NCI-H82 treated with DMSO at 0.1 percent for 48 hours (cell line): ENCODE data around the gene EGFL8.
A peak's percentile ranks its signal among the peaks of the same experiment; 100 is the strongest.
"Not testable (repeated sequence)": the region's sequence is repeated elsewhere in the genome, so short reads cannot be mapped to it uniquely, and the experiment has no call there.

Source experiments
- DNase-seq: peaks from one replicate; lab custom pipeline; 2025; ENCODE audit not compliant: unreplicated experiment; lab: John Stamatoyannopoulos, UW

EGFL8 gene

DNA sequence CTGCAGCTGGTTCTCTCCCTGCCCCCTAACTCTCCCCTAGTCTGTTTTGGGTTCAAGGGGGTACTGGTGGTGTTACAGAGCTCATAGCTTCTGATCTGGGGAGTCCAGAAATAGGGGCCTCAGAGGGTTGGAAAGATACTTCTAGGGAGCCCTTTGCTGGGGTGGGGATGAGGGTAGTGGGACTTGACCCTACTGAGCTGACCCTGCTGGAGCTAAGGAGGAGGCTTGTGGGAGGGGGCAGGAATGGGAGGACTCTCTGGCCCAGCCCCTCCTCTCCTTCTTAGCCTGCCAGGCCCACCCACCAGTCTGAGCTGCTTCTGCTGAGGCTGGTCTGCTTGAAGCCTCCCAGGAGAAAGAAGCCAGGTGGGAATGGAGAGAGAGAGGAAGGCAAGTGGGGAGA lies at the start of gene EGFL8:
Gene EGFL8, plus strand, starts transcription at position 301 of the 400 bp plus-strand sequence. CDS start 1,571 bp downstream, outside the sequence.
- DNase-seq = no peak

DNA sequence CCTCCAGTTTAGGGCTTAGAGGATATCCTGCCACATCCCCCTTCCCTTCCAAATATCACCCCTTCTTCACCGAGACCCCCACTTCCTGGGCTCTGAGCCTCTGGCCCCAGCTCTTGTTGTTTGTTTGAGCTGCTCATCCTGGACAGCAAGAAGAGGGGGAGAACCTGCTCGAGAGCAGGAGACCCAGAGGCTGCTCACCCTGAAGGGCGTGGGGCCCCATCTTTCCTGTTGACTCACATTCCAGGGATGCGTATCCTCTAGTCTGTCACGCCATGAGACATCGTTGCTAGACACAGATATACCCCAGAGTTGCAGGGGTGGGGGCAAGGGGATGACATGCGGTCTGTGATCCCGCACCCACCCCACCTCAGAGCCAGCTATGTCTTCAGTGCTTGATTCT lies 49.6 kb upstream of the EGFL8 start:
- DNase-seq = no peak

DNA sequence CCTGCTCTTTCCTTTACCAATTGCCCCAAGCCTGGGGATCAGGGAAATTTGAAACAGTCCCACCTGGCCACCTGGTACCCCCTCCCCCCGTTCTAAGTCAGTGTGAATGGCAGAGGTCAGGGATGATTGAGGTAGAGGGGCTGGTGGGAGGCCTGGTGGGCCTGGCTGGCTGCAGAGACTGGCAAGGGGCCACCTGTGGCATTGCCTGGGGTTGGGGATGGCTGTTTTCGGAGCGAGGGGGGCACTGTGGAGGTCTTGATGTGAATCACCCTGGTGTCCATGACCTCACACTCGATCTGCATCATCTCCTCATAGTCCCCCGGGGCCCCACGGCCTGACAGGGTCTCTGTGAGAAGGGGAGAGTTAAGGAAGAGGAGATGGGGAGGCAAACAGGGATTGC lies 48.8 kb upstream of the EGFL8 start:
- DNase-seq = no peak

DNA sequence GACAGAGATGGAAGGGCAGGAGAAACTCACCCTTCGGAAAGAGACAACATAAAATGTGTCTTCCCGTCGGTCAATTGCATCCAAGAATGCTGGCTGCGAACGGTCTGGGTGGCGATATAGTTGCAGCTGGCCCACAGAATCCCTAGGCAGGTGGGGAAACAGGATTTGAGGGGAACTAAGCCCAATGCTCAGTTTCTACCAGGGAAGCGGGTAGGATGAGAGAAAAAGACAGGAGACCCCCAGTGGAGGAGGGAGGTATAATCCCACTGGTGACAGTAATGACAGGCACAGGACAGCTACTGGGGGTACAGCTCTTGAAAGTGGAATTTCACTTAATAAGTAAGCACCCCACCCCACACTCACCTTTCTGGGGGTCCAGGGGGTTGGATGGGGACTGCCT lies 47.7 kb upstream of the EGFL8 start:
- DNase-seq = no peak

DNA sequence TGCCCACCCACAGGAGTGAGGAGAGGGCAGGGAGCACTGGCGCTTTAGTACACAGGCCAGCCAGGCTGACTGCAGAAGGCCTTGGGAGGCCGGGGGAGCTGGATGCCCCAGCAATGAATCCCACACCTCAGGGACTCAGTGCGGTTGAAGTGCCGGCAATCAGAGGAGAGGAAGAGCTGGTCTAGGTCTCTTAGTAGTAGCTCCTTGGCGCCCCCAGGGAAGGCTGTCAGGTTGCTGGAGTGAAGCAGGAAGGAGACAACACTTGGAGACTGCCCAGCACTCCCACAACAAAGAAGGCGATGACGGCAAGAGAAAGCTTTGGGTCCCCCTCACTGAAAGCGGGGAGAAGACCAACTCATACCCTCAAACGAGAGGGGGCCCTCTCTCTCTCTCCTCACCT lies 46.9 kb upstream of the EGFL8 start:
- DNase-seq = no peak

DNA sequence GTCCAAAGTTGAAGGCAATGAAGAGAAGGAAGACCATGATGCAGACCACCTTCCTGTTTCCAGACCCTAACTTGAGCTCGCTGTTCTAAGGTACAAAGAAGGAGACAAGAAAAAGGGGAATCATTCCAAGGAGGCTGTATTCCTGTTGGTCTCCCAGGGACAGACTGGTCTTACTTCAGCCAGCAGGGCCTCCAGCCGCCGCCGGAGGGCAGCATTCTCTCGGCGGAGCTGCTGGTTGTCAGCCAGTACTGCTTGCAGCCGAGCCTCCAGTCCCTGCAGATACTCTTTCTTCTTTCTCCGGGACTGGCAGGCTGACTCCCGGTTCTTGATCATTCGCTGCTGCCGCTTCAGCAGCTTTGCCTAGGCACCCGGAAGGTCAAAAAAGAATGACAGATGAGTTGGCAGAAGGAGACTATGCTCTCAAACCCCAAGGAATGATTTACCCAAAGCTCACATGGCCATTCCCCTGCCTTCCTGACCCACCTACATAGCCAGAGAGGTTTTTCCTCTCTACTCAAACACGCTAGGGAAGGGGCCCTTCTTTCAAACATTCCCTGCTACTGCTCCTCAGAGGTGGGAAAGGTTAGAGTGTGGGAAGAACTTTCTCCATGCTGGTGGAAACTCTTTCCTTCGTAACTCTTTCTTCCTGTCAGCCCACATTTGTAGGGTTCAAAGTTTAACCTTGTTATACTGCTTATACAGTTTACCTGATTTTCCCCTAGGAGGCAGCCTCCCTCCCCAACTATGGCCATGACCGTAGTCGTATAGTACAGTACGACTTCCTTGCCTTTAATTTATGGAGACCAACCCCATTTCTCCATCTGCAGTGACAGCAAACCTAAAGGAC lies 45.4 kb upstream of the EGFL8 start:
- DNase-seq = peak; percentile 39

DNA sequence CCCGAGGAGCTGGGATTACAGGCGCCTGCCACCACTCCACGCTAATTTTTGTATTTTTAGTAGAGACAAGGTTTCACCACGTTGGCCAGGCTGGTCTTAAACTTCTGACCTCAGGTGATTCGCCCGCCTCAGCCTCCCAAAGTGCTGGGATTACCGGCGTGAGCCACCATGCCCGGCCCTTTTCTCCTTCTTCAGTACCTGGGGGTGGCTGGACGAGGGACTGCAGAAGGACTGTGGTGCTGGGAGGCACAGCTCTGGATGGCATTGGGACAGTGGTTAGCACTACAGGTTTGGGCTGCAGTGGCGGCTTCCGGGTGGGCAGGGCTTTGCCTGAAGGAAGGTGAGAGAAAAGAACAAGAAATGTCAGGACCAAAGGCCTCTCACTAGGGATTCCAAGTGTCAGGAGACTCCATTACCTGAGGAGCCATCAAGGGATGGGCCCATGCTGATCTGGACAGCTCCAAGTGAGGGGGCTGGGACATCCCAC lies 43.8 kb upstream of the EGFL8 start:
- DNase-seq = no peak

DNA sequence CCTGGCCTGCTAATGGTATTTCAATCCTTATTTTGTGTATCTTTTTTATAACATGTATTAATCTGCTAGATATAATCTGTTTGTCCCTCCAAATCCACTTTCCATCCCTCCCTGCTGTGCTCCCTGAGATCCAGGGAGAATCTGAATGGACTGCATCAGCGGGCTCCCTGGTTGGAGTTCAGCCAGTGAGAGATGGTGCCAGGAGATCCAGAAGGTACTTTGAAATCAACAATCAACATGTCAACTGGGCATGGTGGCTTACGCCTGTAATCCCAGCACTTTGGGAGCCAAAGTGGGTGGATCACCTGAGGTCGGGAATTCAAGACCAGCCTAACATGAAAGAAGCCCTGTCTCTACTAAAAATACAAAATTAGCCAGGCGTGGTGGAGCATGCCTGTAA lies 40.7 kb upstream of the EGFL8 start:
- no peak for DNase-seq

DNA sequence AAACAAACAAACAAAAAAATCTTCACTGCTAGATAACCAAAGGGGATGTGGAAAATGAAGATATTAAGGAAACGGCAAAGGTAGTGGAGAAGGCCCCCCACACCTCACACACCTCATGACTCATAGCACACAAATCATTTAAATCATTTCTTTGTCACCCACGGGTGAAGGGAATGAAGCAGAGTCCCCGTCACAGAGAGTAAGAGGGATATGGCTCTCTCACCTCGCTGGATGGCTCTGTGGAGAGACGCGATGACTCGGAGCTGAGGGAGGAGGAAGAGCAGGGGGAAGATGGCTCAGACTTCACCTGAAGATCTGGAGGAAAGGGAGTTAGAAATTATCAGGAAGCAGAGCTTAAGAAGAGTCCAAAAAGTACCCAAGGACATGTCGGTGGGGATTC lies 37.5 kb upstream of the EGFL8 start:
- no peak for DNase-seq

DNA sequence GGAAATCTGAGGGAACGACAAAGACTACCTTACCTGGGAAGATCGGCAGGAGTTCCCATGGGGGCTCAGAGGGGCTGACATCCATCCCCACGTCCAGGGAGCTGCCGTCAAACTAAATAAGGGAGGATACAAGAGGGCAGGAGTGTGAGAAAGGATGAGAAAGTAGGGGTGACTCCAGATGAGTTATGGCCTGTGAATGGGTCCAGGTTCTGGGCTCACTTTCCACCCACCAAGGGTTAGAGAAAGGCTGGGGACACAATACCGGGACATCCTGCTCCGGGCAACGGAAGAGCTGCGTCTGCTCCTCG lies 37.0 kb upstream of the EGFL8 start:
- no peak for DNase-seq

DNA sequence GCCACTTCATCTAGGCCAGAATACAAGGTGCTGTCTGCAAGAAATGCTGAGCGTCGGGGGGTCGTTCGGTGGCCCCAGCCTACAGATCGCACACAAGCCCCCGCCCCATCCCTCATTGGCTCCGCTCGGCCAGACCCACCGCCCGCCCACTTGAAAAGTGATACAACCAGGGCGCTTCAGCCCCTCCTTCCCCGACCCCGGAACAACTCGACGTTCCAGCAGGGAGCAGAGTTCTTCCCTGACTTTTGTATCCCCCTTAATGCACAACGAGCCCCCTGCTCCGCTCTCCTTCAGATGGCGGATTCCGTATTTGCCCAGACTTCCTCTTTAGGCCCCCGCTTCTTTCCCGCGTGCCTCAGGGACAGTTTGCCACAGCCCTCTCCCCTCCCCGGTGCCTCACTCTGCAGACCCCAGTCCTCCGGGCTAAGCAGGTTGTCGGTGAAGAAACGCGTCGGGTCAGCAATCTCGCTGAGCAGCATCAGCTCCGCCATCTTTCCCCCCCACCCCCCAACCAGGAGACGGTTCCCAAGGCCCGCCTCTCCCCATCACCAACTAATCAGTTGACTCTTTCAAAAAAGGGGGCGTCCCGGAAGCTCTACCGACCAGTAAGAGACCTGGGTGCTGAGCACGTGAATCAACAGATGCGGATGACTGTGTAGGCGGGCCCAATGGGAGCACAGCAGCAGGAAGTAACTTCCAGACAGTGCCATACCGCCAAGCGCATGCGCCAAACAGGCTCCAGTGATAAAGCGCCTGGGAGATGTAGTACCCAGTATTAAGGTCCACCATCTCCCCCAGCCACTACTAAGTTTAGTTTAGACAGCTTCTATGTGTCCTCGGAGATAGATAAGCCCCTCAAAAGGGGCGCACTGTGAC lies 36.4 kb upstream of the EGFL8 start, which contains the start of gene ATF6B:
Gene ATF6B, minus strand, starts transcription at position 530 of the 876 bp plus-strand sequence. Its CDS starts 39 bp downstream, at position 491.
- peak; percentile 99 for DNase-seq

DNA sequence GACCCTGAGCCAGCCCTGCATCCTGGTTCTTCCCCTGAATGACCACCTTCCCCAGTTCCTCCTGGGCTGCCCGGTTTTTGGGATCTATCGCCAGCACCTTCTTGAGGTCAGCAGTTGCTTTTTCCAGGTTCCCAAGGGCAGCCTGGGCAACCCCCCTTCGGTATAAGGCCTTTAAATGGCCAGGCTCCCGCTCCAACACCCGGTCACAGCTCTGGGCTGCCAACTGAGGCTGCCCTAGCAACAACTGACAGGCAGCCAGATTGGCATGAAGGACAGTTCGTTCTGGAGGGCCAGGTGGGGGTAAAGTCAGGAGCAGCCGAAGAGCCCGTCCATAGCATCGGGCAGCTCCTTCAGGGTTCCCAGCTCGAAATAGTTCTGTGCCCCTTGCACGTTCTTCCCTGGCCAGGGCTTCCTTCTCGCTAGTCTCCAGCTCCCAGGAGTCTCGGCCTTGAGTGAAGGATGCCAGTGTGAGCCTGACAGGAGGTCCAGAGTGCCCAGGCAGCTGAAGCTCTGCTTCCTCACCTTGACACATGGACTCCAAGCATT lies 35.6 kb upstream of the EGFL8 start:
- no peak for DNase-seq

DNA sequence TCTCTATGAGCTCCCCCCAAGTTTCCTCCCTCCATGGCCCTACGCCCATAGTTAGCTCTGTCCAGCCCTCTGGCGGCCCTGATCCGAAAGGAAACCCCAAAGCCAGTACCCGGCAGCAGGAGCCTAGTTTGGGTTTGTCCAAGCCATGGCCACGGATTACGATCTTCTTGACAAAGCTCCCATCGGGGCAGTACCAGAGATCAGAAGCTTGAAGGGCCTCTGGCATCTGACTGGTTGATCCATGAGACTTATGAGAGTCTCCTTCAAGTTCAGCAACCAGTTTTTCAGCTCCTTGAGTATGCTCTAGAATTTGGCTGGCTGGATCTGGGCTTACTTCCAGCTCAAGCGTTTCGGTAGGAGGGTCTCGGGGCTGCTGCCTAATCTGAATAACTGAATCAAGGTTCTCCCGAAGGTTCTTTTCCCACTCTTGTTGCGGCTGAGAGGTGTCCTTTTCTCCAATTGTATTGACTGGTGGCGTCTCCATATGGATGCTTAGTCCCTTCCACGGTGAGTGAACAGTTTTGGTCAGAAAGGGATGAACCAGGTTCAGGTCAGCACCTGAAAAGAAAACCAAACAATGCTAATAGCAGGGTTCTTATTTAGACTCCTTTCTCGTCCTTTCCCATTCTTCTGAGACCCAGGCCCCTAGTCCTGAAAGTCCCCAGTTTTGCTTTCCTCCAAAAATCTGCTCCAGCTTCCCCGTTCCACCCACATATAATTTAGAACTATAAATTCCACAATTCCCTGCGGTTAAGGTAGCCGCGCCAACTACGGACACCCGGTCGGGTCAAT lies 34.9 kb upstream of the EGFL8 start:
- DNase-seq = no peak

DNA sequence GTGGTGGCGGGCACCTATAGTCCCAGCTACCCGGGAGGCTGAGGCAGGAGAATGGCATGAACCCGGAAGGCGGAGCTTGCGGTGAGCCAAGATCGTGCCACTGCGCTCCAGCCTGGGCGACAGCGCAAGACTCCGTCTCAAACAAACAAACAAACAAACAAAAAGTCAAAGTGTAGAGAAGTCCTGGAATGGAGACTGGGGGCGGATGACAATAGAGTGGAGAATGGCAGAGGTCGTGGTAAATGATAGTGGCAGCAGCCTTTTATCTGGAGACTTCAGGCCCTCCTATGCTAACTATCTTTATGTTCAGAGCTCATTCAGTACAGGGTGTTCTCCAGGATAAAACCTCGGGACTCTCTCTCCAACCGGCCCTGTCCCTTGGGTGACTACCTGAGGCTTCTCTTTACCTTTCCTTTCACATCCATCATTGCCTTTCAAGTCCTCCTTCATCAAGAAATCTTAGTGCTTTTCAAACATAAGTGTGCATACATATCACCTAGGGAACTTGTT lies 32.9 kb upstream of the EGFL8 start:
- DNase-seq = no peak

DNA sequence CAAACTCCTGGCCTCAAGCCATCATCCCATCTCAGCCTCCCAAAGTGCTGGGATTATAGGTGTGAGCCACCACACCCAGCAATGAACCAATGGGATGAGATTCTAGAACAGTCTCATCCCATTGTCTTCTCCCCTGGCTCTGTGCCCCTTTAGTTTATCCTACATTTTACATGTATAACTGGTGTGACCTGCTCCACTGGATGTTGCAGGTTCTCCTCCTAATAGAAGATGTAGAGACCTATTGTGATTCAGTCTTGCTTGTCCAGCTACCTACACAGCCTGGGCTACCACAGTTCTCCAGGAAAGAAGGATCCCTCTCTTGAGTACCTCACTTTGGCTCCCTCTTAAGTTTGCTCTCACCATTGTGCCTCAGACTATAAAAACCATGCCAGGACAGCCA lies 32.3 kb upstream of the EGFL8 start:
- no peak for DNase-seq

DNA sequence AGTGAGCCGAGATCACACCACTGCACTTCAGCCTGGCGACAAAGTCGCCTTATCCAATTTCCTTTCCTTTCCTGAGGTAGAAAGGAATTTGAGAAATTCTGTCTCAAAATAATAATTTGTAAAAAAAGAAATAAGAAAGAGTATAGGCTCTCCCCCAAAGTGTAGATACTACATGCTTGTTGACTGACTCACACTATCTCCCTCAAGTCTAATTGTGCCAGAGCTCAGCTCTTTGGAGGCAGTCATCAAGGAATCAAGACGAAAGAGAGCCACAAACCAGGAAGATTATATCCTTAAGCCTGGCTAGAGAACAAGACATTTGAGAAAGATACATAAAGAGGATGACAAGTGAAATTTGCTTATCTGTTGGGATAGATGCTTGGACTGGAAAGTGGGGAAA lies 30.6 kb upstream of the EGFL8 start:
- no peak for DNase-seq

DNA sequence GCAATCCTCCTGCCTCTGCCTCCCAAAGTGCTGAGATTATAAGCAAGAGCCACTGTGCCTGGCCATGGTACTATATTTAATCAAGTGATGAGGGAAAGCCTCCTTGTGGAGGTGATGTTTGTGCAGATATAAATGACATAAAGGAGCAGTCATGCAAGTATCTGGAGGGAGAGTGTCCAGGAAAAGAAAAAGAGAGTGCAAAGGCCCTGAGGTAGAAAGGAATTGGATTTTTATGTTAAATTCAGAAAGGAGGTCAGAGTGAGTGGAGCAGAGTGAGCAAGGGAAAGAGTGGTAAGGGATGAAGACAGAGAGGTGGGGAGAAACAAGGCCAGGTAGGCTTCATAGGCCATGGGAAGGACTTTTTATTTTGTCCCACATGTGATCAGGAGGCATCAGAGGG lies 26.9 kb upstream of the EGFL8 start:
- DNase-seq = no peak

DNA sequence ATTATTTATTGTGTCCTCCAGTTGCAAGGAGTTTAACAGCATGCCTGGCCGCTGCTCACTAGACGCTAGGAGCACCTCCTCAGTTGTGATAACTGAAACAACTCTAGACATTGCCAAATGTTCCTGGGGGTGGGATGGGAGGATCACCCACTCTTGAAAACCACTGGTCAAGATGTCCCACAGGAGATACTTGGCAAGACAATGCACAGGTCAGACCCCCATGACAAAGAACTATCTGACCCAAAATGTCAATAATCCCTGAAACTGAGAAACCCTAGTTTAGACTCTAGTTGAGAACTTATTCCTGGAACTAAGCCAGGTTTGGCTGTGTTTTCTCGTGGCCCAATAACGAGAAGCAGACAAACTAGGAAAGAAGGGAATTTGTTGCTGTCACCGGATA lies 24.8 kb upstream of the EGFL8 start:
- no peak for DNase-seq

DNA sequence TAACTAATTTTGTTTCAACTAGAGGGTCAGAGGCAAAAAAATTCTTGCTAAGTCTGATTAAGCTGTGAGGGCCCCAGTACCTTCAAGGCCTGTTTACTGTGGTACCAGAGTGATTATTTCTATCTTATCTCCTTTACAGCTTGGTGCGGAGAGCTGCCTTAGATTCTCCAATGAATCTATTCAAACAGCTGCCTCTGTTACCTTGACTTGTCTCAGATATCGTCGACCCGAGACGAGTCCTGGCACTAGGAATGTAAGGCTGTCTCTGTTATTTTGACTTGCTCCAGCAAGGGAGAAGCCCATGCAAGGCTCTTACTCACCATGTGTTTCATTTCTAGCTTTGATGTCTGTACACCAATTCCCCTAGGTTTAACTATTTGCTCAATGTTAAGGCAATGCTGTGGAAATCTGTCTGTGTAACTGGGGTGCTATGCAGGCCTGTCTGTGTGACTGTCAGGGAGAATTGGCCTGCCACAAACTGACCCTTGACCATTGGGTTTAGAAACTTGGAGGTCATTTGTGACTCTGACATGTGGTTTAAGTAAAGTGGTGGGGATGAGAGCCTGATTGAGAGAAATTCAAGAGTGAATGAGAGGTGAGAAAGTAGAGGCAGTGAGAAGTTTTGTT lies 23.9 kb upstream of the EGFL8 start:
- no peak for DNase-seq

DNA sequence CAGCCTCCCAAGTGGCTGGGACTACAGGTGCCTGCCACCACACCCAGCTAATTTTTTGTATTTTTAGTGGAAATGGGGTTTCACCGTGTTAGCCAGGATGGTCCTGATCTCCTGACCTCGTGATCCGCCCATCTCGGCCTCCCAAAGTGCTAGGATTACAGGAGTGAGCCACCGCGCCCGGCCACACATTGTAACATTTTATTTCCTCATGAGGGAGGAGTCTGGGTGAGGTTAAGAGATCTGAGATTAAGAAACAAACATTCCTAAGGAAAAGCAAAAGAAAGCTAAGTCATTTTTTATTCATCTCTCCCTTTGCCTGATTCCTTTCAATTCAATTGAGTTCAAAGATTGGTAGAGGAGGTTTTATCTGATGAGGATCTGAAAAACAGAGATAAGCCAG lies 20.2 kb upstream of the EGFL8 start:
- not testable (repeated sequence) for DNase-seq
